BLaER1 treated with 17β-estradiol and CSF1 and Interleukin-3, amounts not matched to agents 10 nM and 100 nM (cell line): Measurements from ENCODE around the gene MAPK1.
A peak's percentile ranks its signal among the peaks of the same experiment; 100 is the strongest.
"Not testable (repeated sequence)": the region's sequence is repeated elsewhere in the genome, so short reads cannot be mapped to it uniquely, and the experiment has no call there.

Source experiments
- H3K27ac ChIP-seq, 11 experiments: shearing (Covaris generic); formaldehyde crosslinking; 2 replicates each; pipeline ENCODE4 v1.8.1; 2022
- H3K27me3 ChIP-seq, 11 experiments: shearing (Covaris generic); formaldehyde crosslinking; 2 replicates each; pipeline ENCODE4 v1.8.1; 2022
- H3K36me3 ChIP-seq, 11 experiments: shearing (Covaris generic); formaldehyde crosslinking; 2 replicates each; pipeline ENCODE4 v1.8.1; 2022
- H3K4me1 ChIP-seq, 10 experiments: shearing (Covaris generic); formaldehyde crosslinking; 2 replicates each; pipeline ENCODE4 v1.8.1; 2022
- H3K4me2 ChIP-seq, 11 experiments: shearing (Covaris generic); formaldehyde crosslinking; 2 replicates each; pipeline ENCODE4 v1.8.1; 2022
- H3K4me3 ChIP-seq, 10 experiments: shearing (Covaris generic); formaldehyde crosslinking; 2 replicates each; pipeline ENCODE4 v1.8.1; 2022
- H3K9ac ChIP-seq, 11 experiments: shearing (Covaris generic); formaldehyde crosslinking; 2 replicates each; pipeline ENCODE4 v1.8.1; 2022
- H3K9me3 ChIP-seq, 11 experiments: shearing (Covaris generic); formaldehyde crosslinking; replicated peaks in 1 of 11; 2 replicates each; pipeline ENCODE4 v1.8.1; 2022
- H4K20me1 ChIP-seq, 11 experiments: shearing (Covaris generic); formaldehyde crosslinking; 2 replicates each; pipeline ENCODE4 v1.8.1; 2022
- Cebpa-rat ChIP-seq, 11 experiments: shearing (Covaris generic); IDR thresholded peaks; 2 replicates each; pipeline ENCODE4 v1.8.1; 2022

The MAPK1 gene

GRCh38 chr22:21731503-21731902, 135.9 kb downstream of the MAPK1 start:
- Histone ChIP-seq H3K36me3 (peaks cover 0 to 44% (median 32%) of the 10 kb centered on the region in 11 experiments; a peak in 13 of 22 replicates), H4K20me1 (peaks cover 0 to 26% (median 16%) of the 10 kb centered on the region in 11 experiments; a peak in 14 of 22 replicates), H3K9ac (peak overlapping the region in 2 of 11 experiments; percentile 19 to 33; a peak in 1 of 22 replicates), H3K27ac (peak overlapping the region in 2 of 11 experiments; percentile 6 to 17; a peak in 2 of 22 replicates), H3K27me3 (no peaks in the 10 kb centered on the region), H3K9me3 (peaks cover 0 to 6% (median 5%) of the 10 kb centered on the region in 11 experiments; a peak in 14 of 22 replicates), H3K4me2 (peak overlapping the region in 7 of 11 experiments; percentile 18 to 97 (median 87); a peak in 14 of 22 replicates), H3K4me1 (peaks cover 13 to 76% (median 63%) of the 10 kb centered on the region in 10 experiments), H3K4me3 (no peak overlapping the region)
- no peak for TF ChIP-seq Cebpa-rat (IDR thresholded peaks at IDR 0.05)

DNA sequence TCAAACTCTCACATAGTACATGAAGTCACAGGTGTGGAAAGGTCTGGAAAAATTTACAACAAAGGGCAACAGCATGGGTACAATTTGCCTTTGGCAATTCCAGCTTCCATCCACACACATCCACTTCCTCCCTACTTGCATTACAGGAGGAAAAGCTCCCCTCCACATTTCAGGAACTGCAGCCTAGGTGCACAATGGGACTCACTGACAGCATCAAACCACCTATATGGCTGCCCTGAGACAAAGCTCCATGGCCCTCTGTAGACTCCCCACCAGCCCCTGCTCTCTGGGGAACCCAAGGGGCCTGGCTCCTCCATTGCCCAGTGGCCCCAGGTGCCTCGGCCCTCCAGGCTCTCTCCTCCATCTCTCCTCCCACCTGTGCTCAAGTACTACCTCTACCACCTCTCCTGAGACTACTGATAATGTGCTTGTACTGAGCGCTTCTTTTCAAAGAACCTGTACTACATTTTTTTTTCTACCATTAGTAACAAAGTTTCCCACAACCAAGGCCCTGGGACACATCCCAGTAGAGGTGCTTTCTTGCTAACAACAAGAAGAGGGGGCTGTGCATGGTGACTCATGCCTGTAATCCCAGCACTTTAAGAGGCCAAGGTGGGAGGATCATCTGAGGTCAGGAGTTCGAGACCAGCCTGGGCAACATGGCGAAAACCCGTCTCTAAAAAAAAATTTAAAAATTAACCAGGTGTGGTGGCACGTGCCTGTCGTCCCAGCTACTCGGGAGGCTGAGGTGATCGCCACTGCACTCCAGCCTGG, 136.7 kb downstream of the MAPK1 start:
- H3K9ac ChIP-seq, result no peak overlapping the region
- peaks cover 17 to 79% (median 67%) of the 10 kb centered on the region in 10 experiments for H3K4me1 ChIP-seq
- H3K9me3 ChIP-seq, result no peaks in the 10 kb centered on the region
- H3K4me2 ChIP-seq, result peak overlapping the region in 6 of 11 experiments; percentile 18 to 97 (median 90); a peak in 8 of 22 replicates
- H3K27ac ChIP-seq, result no peak overlapping the region
- peaks cover 0 to 34% (median 23%) of the 10 kb centered on the region in 11 experiments; a peak in 14 of 22 replicates for H4K20me1 ChIP-seq
- no peak for TF ChIP-seq Cebpa-rat (IDR thresholded peaks at IDR 0.05)
- no peak overlapping the region for H3K4me3 ChIP-seq
- no peaks in the 10 kb centered on the region for H3K27me3 ChIP-seq
- H3K36me3 ChIP-seq, result peaks cover 0 to 44% (median 32%) of the 10 kb centered on the region in 11 experiments; a peak in 13 of 22 replicates

- not testable (repeated sequence) for H3K4me2 ChIP-seq, H3K27ac ChIP-seq, H3K27me3 ChIP-seq, H3K9me3 ChIP-seq, H3K9ac ChIP-seq, H3K4me3 ChIP-seq
- Histone ChIP-seq H3K36me3 (peaks cover 0 to 47% (median 36%) of the 10 kb centered on the region in 11 experiments; a peak in 13 of 22 replicates), H4K20me1 (peaks cover 0 to 34% (median 23%) of the 10 kb centered on the region in 11 experiments; a peak in 14 of 22 replicates), H3K4me1 (peaks cover 9 to 83% (median 69%) of the 10 kb centered on the region in 10 experiments)
These were observed 138.3 kb downstream of the MAPK1 start for GRCh38 chr22:21729184-21729583.

DNA sequence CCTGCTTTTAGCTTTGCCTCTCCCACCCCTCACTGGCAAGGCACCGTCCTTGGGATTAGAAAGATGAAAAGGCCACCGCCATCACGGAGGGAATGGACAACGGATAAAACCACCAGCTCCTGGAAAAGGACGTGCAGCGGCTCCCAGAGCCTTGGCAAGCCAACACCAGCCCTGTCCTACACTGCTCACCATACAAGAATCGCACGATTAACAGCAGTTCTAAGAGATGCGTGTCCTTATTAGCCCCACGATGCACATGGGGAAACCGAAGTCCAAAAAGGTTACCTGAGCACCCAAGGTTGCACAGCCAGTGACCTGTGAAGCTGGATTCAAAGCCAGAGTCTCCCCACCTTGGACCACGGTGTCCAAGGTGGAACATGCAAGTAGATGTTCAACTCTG, 139.2 kb downstream of the MAPK1 start:
- peaks cover 8 to 83% (median 69%) of the 10 kb centered on the region in 10 experiments; a peak in 18 of 20 replicates for H3K4me1 ChIP-seq
- H3K27ac ChIP-seq, result 0 out of 22 replicates have a peak overlapping the region, but pooled peaks of 1 of the 11 experiments have one; percentile 9
- peaks cover 0 to 55% (median 40%) of the 10 kb centered on the region in 11 experiments; a peak in 13 of 22 replicates for H3K36me3 ChIP-seq
- H3K9ac ChIP-seq, result no peak overlapping the region; a peak in 1 of 22 replicates
- H3K9me3 ChIP-seq, result no peaks in the 10 kb centered on the region
- H3K4me2 ChIP-seq, result peak overlapping the region in 3 of 11 experiments; percentile 70 to 80 (median 72); a peak in 4 of 22 replicates
- no peaks in the 10 kb centered on the region for H3K27me3 ChIP-seq
- peaks cover 0 to 35% (median 23%) of the 10 kb centered on the region in 11 experiments; a peak in 14 of 22 replicates for H4K20me1 ChIP-seq
- H3K4me3 ChIP-seq, result no peak overlapping the region
- TF ChIP-seq Cebpa-rat (IDR thresholded peaks at IDR 0.05), result no peak

DNA sequence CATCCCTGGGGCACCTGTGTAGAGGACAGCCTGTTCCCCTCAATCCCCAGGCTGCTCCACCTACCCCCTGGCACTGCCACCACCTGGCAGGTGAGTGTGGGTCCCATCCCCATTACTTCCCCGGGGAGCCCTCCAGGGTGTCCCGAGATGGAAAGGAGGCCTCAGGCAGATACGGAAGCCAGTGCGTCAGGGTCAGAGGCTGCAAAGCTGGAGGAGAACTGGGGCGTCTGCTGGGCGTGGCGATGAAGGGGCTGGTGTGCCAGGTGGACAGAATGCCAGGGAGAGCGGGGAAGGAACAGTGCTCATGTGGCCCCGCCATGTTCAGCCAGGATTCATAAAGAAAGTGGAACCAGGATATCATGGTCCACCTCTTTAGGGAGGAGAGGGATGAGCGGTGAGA, 139.7 kb downstream of the MAPK1 start:
- H3K9ac ChIP-seq, result peak overlapping the region in 2 of 11 experiments; percentile 41 to 42; a peak in 2 of 22 replicates
- H3K9me3 ChIP-seq, result no peaks in the 10 kb centered on the region
- H3K27ac ChIP-seq, result peak overlapping the region in 1 of 11 experiments; percentile 37; a peak in 1 of 22 replicates
- peaks cover 8 to 83% (median 69%) of the 10 kb centered on the region in 10 experiments; a peak in 18 of 20 replicates for H3K4me1 ChIP-seq
- H3K4me3 ChIP-seq, result no peak overlapping the region
- TF ChIP-seq Cebpa-rat (IDR thresholded peaks at IDR 0.05), result no peak
- H3K4me2 ChIP-seq, result peak overlapping the region in 6 of 11 experiments; percentile 62 to 81 (median 71); a peak in 10 of 22 replicates
- no peaks in the 10 kb centered on the region for H3K27me3 ChIP-seq
- H4K20me1 ChIP-seq, result peaks cover 0 to 40% (median 23%) of the 10 kb centered on the region in 11 experiments; a peak in 14 of 22 replicates
- peaks cover 0 to 57% (median 40%) of the 10 kb centered on the region in 11 experiments; a peak in 13 of 22 replicates for H3K36me3 ChIP-seq

DNA sequence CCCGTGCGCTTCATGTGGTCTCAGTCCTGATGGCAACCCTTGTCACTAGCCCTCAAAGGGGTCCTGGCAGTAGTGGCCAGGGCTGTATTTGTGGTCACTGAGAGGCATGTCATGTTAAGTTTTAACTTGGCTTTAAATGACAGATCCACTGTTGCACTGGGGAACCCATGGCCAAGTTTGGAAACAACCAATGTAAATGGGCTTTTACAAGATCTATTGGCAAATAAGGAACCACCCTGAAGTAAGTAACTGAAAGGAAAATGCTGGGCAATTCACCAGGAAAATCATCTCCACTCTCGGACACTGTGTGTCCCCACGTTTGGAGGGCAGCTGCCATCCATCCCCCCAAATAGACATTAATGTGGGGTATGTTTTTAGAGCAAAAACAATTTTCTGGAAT, 140.3 kb downstream of the MAPK1 start:
- Histone ChIP-seq H3K4me3 (no peak overlapping the region), H3K4me1 (peaks cover 8 to 83% (median 69%) of the 10 kb centered on the region in 10 experiments; a peak in 18 of 20 replicates), H3K9me3 (no peaks in the 10 kb centered on the region), H4K20me1 (peaks cover 0 to 41% (median 23%) of the 10 kb centered on the region in 11 experiments; a peak in 14 of 22 replicates), H3K4me2 (peak overlapping the region; percentile 8 to 81 (median 65); a peak in 20 of 22 replicates), H3K9ac (peak overlapping the region in 2 of 11 experiments; percentile 41 to 42; a peak in 2 of 22 replicates), H3K36me3 (peaks cover 0 to 63% (median 40%) of the 10 kb centered on the region in 11 experiments; a peak in 13 of 22 replicates), H3K27me3 (no peaks in the 10 kb centered on the region), H3K27ac (peak overlapping the region in 2 of 11 experiments; percentile 0 to 37; a peak in 1 of 22 replicates)
- no peak for TF ChIP-seq Cebpa-rat (IDR thresholded peaks at IDR 0.05)

DNA sequence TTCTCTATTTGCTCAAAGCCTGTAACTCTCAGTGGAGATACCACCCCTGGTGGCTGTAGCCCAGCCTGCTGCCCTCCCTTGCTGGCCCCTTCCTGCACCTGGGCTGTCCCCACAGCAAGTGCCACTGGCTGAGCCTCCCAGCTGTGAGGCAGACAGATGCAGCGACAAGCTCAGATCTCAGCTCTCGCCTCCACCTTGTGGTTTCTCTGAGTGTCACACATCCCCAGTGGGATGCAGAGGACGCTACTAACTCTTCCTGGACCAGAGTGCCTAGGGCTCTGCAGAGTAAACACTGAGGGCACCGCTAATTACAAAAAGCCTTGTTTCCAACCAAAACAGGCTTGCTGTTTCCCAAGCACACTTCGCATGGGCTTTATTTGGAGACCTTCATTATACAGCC, 140.8 kb downstream of the MAPK1 start:
- Histone ChIP-seq H3K9ac (peak overlapping the region in 2 of 11 experiments; percentile 41 to 42; a peak in 4 of 22 replicates), H3K4me1 (peaks cover 8 to 78% (median 65%) of the 10 kb centered on the region in 10 experiments; a peak in 18 of 20 replicates), H3K27ac (peak overlapping the region in 2 of 11 experiments; percentile 0 to 37; a peak in 2 of 22 replicates), H3K4me2 (peak overlapping the region; percentile 8 to 81 (median 65); a peak in 21 of 22 replicates), H4K20me1 (peaks cover 0 to 41% (median 23%) of the 10 kb centered on the region in 11 experiments; a peak in 14 of 22 replicates), H3K27me3 (no peaks in the 10 kb centered on the region), H3K4me3 (no peak overlapping the region), H3K9me3 (no peaks in the 10 kb centered on the region), H3K36me3 (peaks cover 0 to 64% (median 39%) of the 10 kb centered on the region in 11 experiments; a peak in 13 of 22 replicates)
- no peak for TF ChIP-seq Cebpa-rat (IDR thresholded peaks at IDR 0.05)

- Histone ChIP-seq H3K4me2 (peak overlapping the region; percentile 8 to 81 (median 65); a peak in 20 of 22 replicates), H3K4me1 (peaks cover 8 to 72% (median 60%) of the 10 kb centered on the region in 10 experiments; a peak in 18 of 20 replicates), H4K20me1 (peaks cover 0 to 41% (median 23%) of the 10 kb centered on the region in 11 experiments; a peak in 14 of 22 replicates), H3K9me3 (no peaks in the 10 kb centered on the region), H3K27ac (peak overlapping the region in 5 of 11 experiments; percentile 1 to 38 (median 25); a peak in 4 of 22 replicates), H3K4me3 (no peak overlapping the region), H3K36me3 (peaks cover 0 to 68% (median 36%) of the 10 kb centered on the region in 11 experiments; a peak in 13 of 22 replicates), H3K9ac (peak overlapping the region in 1 of 11 experiments; percentile 42; a peak in 3 of 22 replicates), H3K27me3 (no peaks in the 10 kb centered on the region)
- no peak for TF ChIP-seq Cebpa-rat (IDR thresholded peaks at IDR 0.05)
These were observed 141.3 kb downstream of the MAPK1 start for GRCh38 chr22:21725956-21726649.

- not testable (repeated sequence) for H3K27ac ChIP-seq, H3K4me3 ChIP-seq, H3K9me3 ChIP-seq, H3K9ac ChIP-seq, H3K27me3 ChIP-seq
- Histone ChIP-seq H3K36me3 (peaks cover 0 to 55% (median 21%) of the 10 kb centered on the region in 11 experiments; a peak in 13 of 22 replicates), H4K20me1 (peaks cover 0 to 41% (median 24%) of the 10 kb centered on the region in 11 experiments; a peak in 14 of 22 replicates), H3K4me1 (peaks cover 14 to 72% (median 59%) of the 10 kb centered on the region in 10 experiments), H3K4me2 (peak overlapping the region in 3 of 11 experiments; percentile 26 to 36 (median 27); a peak in 5 of 22 replicates)
These were observed 142.9 kb downstream of the MAPK1 start for GRCh38 chr22:21724496-21724895.

GRCh38 chr22:21721195-21721852, 146.1 kb downstream of the MAPK1 start:
- Histone ChIP-seq H3K36me3 (peaks cover 0 to 35% (median 0%) of the 10 kb centered on the region in 11 experiments; a peak in 9 of 22 replicates), H4K20me1 (peaks cover 0 to 37% (median 7%) of the 10 kb centered on the region in 11 experiments; a peak in 12 of 22 replicates), H3K4me1 (peaks cover 17 to 70% (median 52%) of the 10 kb centered on the region in 10 experiments)
- H3K27ac ChIP-seq, H3K27me3 ChIP-seq, H3K4me2 ChIP-seq, H3K9ac ChIP-seq, H3K4me3 ChIP-seq, H3K9me3 ChIP-seq: not testable (repeated sequence)
